Skeletal muscle tissue (tissue), 4 donors: ENCODE measurements around the gene MAPK12. TPM values are rescaled to one million over a fixed set of nuclear protein-coding genes. Genes with fewer than 3 reads are reported as not detected.

ENCODE experiments used
- H3K27ac ChIP-seq: one replicate; pipeline ENCODE4 v1.7.0; 2013; ENCODE audit warnings: mild to moderate bottlenecking, low read depth, low read length, inconsistent platforms
- H3K27me3 ChIP-seq, 3 donors: one replicate each; pipeline ENCODE4 v1.7.0; 2013; ENCODE audit warnings: low read length in 3 of 3; ENCODE audit not compliant: control insufficient read depth in 3 of 3, insufficient read depth in 3 of 3
- H3K36me3 ChIP-seq, 3 donors: one replicate each; pipeline ENCODE4 v1.7.0; 2013; ENCODE audit warnings: low read length in 3 of 3; ENCODE audit not compliant: control insufficient read depth in 3 of 3, insufficient read depth in 3 of 3
- H3K4me1 ChIP-seq, 3 donors: one replicate each; pipeline ENCODE4 v1.7.0; 2013; ENCODE audit warnings: low read length in 3 of 3, mild to moderate bottlenecking in 3 of 3; ENCODE audit not compliant: control insufficient read depth in 3 of 3, insufficient read depth in 3 of 3
- H3K4me3 ChIP-seq, 3 donors: one replicate each; pipeline ENCODE4 v1.7.0; 2013; ENCODE audit warnings: low read length in 3 of 3
- H3K9ac ChIP-seq, 3 donors: one replicate each; pipeline ENCODE4 v1.7.0; 2013; ENCODE audit warnings: low read length in 3 of 3, mild to moderate bottlenecking in 3 of 3, moderate library complexity in 2 of 3, low read depth in 1 of 3
- H3K9me3 ChIP-seq, 3 donors: one replicate each; pipeline ENCODE4 v1.7.0; 2013; ENCODE audit warnings: low read length in 3 of 3; ENCODE audit not compliant: control insufficient read depth in 3 of 3
- total RNA-seq: library from RNA; depleted of rRNA; stranded (reverse); fragments of >200 nt; gene quantifications from one replicate; pipeline ENCODE4 v1.2.3, GENCODE V29; 2014
- donor health status: Osteomylitis.

The MAPK12 gene
- total RNA-seq, 1 donor from 2014 or later: 18.8 TPM

- Histone ChIP-seq H3K36me3 (peaks cover 6 to 12% (median 9%) of the 10 kb centered on the region in 3 donors), H3K27me3 (no peaks in the 10 kb centered on the region), H3K4me1 (peaks cover 49 to 64% (median 61%) of the 10 kb centered on the region in 3 donors), H3K4me3 (peak overlapping the region; percentile 69 to 80 (median 78)), H3K9me3 (no peaks in the 10 kb centered on the region), H3K27ac (peak overlapping the region; percentile 92), H3K9ac (peak overlapping the region; percentile 84 to 91 (median 87))
Measured at GRCh38 chr22:50260434-50260800, 1.1 kb downstream of the MAPK12 start.

DNA sequence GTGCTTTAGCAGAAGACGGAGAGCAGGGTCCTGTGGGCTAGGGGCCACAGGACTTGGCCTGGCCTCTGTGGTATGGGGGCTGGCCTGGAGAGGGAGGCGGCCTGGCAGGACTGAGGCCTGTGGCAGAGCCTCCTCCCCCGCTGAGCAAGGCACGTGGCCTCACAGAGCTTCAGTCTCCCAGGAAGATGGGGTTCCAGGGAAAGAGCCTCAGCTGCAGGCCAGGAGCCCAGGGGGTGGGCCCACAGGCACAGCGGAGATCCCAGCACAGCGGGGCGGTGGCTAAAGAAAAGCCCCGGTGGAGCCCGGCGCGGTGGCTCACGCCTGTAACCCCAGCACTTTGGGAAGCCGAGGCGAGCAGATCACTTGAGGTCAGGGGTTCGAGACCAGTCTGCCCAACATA lies 2.2 kb downstream of the MAPK12 start:
- peak overlapping the region in 2 of 3 donors; percentile 27 to 35 for H3K4me3 ChIP-seq
- no peaks in the 10 kb centered on the region for H3K9me3 ChIP-seq
- H3K27ac ChIP-seq: peak overlapping the region; percentile 100
- H3K27me3 ChIP-seq: no peaks in the 10 kb centered on the region
- peaks cover 49 to 64% (median 61%) of the 10 kb centered on the region in 3 donors for H3K4me1 ChIP-seq
- H3K9ac ChIP-seq: peak overlapping the region; percentile 74 to 89 (median 86)
- H3K36me3 ChIP-seq: peaks cover 12 to 17% (median 17%) of the 10 kb centered on the region in 3 donors

GRCh38 chr22:50258361-50259292 lies 2.9 kb downstream of the MAPK12 start:
- Histone ChIP-seq H3K36me3 (peaks cover 15 to 23% (median 22%) of the 10 kb centered on the region in 3 donors), H3K27ac (peak overlapping the region; percentile 100), H3K9ac (peak overlapping the region; percentile 74 to 89 (median 86)), H3K27me3 (no peaks in the 10 kb centered on the region), H3K4me1 (peaks cover 49 to 66% (median 60%) of the 10 kb centered on the region in 3 donors), H3K4me3 (peak overlapping the region; percentile 54 to 74 (median 66)), H3K9me3 (no peaks in the 10 kb centered on the region)

DNA sequence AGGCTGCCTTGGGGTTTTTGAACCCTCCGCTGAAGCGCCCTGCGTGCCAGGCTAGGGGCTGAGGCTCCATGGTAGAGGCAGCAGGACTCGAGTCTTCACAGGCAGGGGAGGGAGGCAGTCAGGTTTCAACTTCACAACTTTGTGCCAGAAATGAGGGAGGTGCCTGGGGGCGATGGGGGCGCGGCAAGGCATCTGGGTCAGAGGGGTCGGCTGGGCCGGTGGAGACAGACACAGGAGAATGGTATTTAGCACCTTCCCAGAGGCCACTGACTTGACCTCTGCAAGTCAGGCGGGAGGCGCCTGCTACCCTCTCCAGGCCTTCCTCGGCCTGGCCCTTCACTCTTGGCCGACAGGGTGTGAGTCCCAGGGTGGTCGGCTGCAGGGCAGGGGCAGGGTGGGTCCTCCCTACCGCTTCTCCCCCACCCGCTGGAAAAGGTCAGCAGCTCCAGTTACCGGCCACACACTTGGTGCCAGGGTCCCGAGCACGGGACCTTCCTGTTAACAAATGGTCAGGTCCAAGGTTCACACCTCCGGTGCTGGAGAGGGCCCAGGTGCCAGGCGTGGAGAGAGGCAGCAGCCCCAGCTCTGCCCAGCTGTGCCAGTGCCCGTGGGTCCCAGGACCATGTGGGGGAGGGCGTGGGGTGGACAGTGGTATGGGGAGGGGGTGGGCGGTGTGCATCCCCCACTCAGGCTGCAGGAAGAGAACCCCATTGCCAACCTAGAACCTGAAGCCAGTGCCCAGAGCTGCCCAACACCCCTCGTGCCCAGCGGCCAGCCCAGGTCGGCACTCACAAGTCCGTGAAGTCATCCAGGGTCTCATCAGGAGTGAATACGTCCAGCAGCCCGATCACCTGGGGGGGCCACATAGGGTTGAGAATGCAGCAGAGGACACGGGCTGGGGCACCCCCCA lies 3.8 kb downstream of the MAPK12 start:
- H3K36me3 ChIP-seq: peaks cover 17 to 29% (median 25%) of the 10 kb centered on the region in 3 donors
- peak overlapping the region; percentile 100 for H3K27ac ChIP-seq
- peak overlapping the region in 2 of 3 donors; percentile 12 to 49 for H3K4me3 ChIP-seq
- H3K9ac ChIP-seq: peak overlapping the region; percentile 38 to 80 (median 68)
- H3K9me3 ChIP-seq: no peaks in the 10 kb centered on the region
- no peaks in the 10 kb centered on the region for H3K27me3 ChIP-seq
- peaks cover 43 to 57% (median 53%) of the 10 kb centered on the region in 3 donors for H3K4me1 ChIP-seq

DNA sequence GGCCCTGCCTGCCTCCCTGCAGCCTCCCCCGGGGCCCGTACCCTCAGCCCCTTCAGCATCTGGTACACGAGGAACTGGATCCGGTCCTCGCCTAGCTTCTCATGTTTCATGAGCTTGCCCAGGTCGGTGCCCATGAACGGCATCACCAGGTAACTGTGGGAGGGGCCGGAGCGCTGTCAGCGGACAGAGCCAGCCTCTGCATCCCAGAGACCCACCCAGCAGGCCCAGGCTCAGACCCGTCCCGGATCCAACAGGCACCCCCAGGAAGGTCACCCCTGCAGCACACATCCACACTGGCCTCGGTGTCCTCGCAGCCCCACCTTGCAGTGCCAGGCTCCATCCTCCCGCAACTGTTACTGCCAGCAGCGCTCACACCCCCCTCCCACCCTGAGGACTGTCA lies 4.4 kb downstream of the MAPK12 start:
- Histone ChIP-seq H3K27ac (peak overlapping the region; percentile 100), H3K9me3 (no peaks in the 10 kb centered on the region), H3K9ac (peak overlapping the region; percentile 38 to 80 (median 68)), H3K27me3 (no peaks in the 10 kb centered on the region), H3K36me3 (peaks cover 18 to 30% (median 25%) of the 10 kb centered on the region in 3 donors), H3K4me1 (peaks cover 36 to 56% (median 51%) of the 10 kb centered on the region in 3 donors), H3K4me3 (peak overlapping the region in 2 of 3 donors; percentile 12 to 49)

DNA sequence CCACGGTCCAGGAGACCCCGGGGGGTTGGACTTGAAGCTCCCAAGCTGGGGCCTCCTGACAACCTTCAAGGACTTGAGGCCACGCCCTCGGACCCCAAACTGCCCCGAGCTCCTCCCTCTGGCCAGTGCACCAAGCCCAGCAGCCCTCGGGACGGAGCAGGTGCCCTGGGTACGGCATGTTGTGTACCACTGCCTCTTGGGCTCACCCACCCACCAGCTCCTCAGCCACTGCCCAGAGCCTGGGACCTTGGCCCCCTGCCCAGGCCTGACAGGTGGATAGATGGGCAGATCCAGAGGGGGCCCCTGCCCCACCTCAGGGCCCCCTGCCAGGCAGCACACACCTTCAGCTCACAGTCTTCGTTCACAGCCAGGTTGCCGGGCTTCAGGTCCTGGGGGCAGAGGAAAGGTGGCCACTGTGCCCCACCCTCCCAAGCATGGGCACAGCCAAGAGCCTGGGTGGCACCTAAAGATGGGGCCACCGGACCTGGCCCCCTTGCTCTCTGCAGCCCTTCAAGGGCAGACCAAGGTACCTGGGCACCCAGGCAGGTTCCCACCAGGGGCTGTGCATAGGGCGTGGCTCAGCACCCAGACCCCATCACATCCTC lies 5.1 kb downstream of the MAPK12 start:
- Histone ChIP-seq H3K27me3 (no peaks in the 10 kb centered on the region), H3K4me1 (peaks cover 41 to 61% (median 55%) of the 10 kb centered on the region in 3 donors), H3K4me3 (no peak overlapping the region), H3K9me3 (no peaks in the 10 kb centered on the region), H3K36me3 (peaks cover 18 to 30% (median 25%) of the 10 kb centered on the region in 3 donors), H3K27ac (peak overlapping the region; percentile 100), H3K9ac (peak overlapping the region; percentile 10 to 80 (median 14))

DNA sequence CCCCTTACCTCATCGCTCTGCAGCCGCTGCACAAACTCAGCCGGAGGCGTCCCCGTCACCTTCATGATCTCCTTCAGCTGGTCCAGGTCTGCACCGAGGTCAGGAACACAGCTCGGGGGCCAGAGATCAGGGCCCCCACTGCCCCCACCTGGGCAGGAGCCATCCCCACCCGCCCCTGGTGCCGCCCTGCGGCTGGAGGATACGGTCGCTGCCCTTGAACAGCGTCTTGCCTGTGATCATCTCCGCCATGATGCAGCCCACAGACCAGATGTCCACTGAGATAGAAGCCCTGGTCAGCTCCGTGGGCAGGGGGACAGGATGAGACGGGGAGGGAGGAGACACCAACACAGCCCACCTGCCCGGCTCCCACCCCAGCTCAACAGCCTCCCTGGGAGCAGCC lies 5.9 kb downstream of the MAPK12 start:
- H3K4me3 ChIP-seq: no peak overlapping the region
- peak overlapping the region in 1 of 3 donors; percentile 80 for H3K9ac ChIP-seq
- no peaks in the 10 kb centered on the region for H3K27me3 ChIP-seq
- H3K36me3 ChIP-seq: peaks cover 18 to 30% (median 25%) of the 10 kb centered on the region in 3 donors
- no peak overlapping the region for H3K27ac ChIP-seq
- no peaks in the 10 kb centered on the region for H3K9me3 ChIP-seq
- peaks cover 45 to 66% (median 62%) of the 10 kb centered on the region in 3 donors for H3K4me1 ChIP-seq

DNA sequence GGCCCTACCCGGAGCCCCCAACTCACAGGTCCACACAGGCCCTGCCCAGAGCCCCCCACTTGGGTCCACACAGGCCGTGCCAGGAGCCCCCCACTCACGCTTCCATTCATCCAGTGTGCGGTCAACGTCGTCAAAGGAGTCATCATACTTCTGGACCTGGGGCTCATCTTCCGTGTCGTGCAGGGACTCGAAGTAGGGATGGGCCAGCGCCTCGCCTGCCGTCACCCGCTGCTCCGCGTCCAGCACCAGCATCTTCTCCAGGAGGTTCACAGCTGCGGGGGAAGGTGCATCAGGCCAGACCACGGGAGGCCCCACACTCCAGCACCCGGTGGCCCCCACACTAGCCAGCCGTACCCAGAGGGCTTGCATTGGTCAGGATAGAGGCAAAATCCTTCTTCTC lies 6.4 kb downstream of the MAPK12 start:
- H3K27ac ChIP-seq: no peak overlapping the region
- no peaks in the 10 kb centered on the region for H3K9me3 ChIP-seq
- no peak overlapping the region for H3K4me3 ChIP-seq
- no peaks in the 10 kb centered on the region for H3K27me3 ChIP-seq
- H3K36me3 ChIP-seq: peaks cover 18 to 30% (median 25%) of the 10 kb centered on the region in 3 donors
- no peak overlapping the region for H3K9ac ChIP-seq
- peaks cover 47 to 67% (median 64%) of the 10 kb centered on the region in 3 donors for H3K4me1 ChIP-seq

DNA sequence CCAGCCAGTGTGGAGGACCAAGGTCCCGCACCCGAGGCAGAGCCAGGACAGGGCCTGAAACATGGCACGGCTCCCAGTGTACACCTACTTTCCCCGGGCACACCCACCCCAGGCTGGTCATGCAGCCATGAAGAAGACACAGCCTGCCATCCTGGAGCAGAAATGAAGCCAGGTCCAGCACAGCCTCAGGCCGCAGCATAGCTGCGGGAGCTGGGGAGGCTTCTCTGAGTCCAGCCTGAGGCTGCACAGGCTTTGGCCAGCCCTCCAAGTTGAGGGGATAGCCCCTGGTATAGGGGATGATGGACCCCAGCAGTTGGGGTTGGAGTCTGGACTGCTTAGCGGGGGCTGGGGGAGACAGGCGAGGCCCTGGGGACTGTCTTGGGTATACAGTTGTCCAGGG lies 7.5 kb downstream of the MAPK12 start:
- Histone ChIP-seq H3K27me3 (no peaks in the 10 kb centered on the region), H3K4me3 (no peak overlapping the region), H3K36me3 (peaks cover 18 to 29% (median 25%) of the 10 kb centered on the region in 3 donors), H3K9ac (no peak overlapping the region), H3K9me3 (no peaks in the 10 kb centered on the region), H3K27ac (no peak overlapping the region), H3K4me1 (peaks cover 49 to 67% (median 65%) of the 10 kb centered on the region in 3 donors)
